Measurements from ENCODE around the gene UBE2L6.
"Not testable (repeated sequence)": the region's sequence is repeated elsewhere in the genome, so short reads cannot be mapped to it uniquely, and the experiment has no call there.

The UBE2L6 gene

GRCh38 chr11:57544566-57544965 is 22.9 kb downstream of the UBE2L6 start:
- H3K27ac ChIP-seq: no peak overlapping the region
- no peak for TF ChIP-seq CTCF (IDR thresholded peaks at IDR 0.05)
- TF ChIP-seq ZFX (IDR thresholded peaks at IDR 0.05; ENCODE audit: borderline replicate concordance): no peak

DNA sequence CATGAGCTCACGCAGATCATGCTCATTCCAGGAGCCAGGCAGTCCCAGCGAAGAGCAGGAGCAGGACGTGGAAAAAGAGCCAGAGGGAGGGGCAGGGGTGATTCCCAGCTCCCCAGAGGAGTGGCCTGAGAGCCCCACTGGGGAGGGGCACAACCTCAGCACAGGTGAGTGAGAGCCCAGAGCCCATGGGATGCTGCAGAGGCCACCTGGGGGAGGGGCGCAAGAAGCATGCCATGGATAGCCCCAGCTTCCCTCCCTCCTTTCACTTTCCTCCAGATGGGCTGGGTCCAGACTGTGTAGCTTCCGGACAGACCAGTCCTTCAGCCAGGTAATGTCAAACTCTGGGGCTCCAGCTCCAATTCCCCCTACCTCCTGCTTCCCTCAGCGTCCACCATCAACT is 23.9 kb downstream of the UBE2L6 start:
- TF ChIP-seq CTCF (IDR thresholded peaks at IDR 0.05): no peak
- TF ChIP-seq ZFX (IDR thresholded peaks at IDR 0.05; ENCODE audit: borderline replicate concordance): no peak
- H3K27ac ChIP-seq: no peak overlapping the region

DNA sequence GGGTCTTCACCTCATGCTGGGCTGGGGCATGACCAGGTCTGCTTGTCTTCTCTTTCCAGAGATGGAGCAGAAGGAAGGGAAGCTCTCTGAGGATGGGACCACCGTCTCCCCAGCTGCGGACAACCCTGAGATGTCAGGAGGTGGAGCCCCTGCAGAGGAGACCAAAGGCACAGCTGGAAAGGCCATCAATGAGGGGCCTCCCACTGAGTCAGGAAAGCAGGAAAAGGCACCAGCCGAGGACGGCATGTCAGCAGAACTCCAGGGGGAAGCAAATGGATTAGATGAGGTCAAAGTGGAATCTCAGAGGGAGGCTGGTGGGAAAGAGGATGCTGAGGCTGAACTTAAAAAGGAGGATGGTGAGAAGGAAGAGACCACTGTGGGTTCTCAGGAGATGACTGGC is 24.9 kb downstream of the UBE2L6 start:
- no peak for TF ChIP-seq ZFX (IDR thresholded peaks at IDR 0.05; ENCODE audit: borderline replicate concordance)

DNA sequence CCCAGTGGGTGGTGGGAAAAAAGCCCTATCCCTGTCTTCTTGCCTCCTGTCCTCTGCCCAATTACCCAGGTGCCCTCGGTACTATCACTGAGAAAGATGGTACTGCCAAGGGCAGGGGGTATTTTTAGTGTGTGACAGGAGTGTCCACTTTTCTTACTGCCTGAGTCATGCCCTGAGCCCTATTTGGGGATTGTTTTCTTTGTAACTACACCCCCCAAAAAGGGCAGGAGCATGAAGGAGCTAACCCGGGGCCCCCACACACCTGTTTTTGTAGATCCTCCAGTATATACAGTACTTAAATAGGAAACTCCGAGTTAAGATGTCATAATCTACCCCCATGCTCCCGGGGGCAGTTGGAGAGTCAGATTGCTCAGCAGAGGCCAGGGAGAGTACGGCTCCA is 26.3 kb downstream of the UBE2L6 start:
- TF ChIP-seq CTCF (IDR thresholded peaks at IDR 0.05): no peak
- TF ChIP-seq ZFX (IDR thresholded peaks at IDR 0.05; ENCODE audit: borderline replicate concordance): no peak
- no peak overlapping the region for H3K27ac ChIP-seq

More for the DNA sequence above, 24.9 kb downstream of the UBE2L6 start:
- no peak overlapping the region for H3K27ac ChIP-seq

- TF ChIP-seq ZFX (IDR thresholded peaks at IDR 0.05; ENCODE audit: borderline replicate concordance) (no peak), CTCF (IDR thresholded peaks at IDR 0.05) (no peak)
- H3K27ac ChIP-seq: no peak overlapping the region
Measured at GRCh38 chr11:57539342-57539741, 28.1 kb downstream of the UBE2L6 start.

DNA sequence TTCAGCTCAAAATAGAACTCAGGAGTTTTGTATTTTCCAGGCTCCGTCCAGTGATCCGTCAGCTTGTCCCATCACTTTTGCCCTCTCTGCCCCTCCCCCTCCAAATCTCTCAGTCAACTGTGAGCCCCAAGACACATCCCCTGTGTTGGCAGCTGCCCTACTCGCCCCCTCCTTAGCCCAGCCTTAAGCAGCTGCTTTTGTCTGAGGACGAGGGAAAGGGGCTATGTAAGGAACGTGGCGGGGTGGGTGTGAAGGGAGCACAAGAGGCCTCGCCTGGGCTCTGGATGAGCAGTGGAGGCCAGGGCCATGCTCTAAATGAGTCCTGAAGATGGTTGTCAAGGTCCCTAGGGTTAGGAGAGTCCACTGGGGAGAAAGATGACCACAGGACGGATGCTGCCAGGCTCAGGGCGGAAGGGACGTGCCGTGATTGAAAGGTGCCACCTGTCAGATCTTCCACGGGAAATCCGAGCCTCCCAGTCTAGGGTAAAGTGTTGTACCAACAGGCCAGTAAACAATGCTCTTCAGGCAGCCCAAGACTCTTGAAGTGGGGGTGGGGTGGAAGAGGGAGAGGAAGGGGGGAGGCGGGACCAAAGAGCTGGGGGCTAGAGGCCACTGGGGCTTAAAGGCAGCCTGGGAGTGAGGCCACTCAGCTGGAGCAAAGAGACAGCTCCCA is 30.4 kb downstream of the UBE2L6 start, which contains the start of gene SMTNL1:
Gene SMTNL1 (plus strand): TSS at position 649 of the 673 bp plus-strand sequence. CDS start 5,048 bp downstream, outside the sequence.
- TF ChIP-seq ZFX (IDR thresholded peaks at IDR 0.05; ENCODE audit: borderline replicate concordance) (no peak), CTCF (IDR thresholded peaks at IDR 0.05) (no peak)
- H3K27ac ChIP-seq: no peak within 1 kb of the TSS

GRCh38 chr11:57534449-57534848 is 33.0 kb downstream of the UBE2L6 start:
- not testable (repeated sequence) for H3K27ac ChIP-seq

DNA sequence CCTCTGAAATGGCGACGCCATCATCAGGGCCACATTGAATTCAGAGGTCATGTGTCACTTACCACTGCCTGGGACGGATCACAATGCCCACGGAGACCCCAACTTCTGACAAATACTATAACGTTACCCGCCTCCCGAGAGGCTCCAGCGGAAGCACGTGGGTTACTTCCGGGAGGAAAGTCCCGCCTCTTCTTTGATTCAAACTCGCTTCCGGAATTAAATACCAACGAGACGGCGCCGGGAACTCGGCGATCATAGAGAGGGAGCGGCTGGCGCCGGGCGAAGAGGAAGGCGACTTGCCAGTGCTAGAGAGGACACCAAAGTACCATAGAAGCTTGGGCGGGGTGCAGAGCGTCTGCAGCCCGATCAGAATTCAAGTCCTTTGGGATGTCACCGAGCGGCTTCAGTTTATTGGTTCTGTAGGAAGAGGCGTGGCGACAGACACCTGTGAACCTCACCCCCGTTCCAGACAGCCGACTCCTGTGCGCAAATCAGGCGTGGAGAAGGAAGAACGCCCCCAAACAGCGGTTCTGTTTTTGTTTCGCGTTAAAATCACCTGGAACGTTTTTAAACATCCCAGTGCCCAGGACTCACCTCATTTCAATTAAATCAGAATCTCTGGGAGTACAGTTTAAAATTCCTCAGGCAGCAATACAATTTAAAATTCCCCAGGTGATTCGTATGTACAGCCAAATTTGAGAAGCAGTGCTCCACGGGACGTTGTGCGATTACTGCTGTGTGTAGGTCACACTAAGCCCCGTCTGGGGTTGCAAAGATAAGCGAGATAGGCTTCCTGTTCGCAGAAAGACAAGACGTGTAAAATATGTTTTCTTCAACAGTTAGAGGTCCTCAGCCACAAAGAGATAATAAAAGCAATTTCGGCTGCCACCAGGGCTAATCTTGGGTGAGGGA is 36.6 kb downstream of the UBE2L6 start, which contains the start of gene TIMM10:
Gene TIMM10 (minus strand): TSS at position 159 of the 912 bp plus-strand sequence. CDS start 565 bp downstream, outside the sequence.
- H3K27ac ChIP-seq: peak within 1 kb of the TSS; percentile 76
- TF ChIP-seq CTCF (IDR thresholded peaks at IDR 0.05) (no peak), ZFX (IDR thresholded peaks at IDR 0.05; ENCODE audit: borderline replicate concordance) (no peak)
